Smooth muscle cell of the umbilical artery (primary cell): ENCODE results near the gene KANSL3. TPM values are rescaled to one million over a fixed set of nuclear protein-coding genes. Genes with fewer than 3 reads are reported as not detected.

ENCODE experiments used
- total RNA-seq: library from RNA; depleted of rRNA; stranded (reverse); fragments of >200 nt; gene quantifications from 2 replicates; pipeline ENCODE4 v1.2.3, GENCODE V29; 2014

KANSL3 gene
- total RNA-seq = 36.5 and 37.4 TPM in 2 replicates

DNA sequence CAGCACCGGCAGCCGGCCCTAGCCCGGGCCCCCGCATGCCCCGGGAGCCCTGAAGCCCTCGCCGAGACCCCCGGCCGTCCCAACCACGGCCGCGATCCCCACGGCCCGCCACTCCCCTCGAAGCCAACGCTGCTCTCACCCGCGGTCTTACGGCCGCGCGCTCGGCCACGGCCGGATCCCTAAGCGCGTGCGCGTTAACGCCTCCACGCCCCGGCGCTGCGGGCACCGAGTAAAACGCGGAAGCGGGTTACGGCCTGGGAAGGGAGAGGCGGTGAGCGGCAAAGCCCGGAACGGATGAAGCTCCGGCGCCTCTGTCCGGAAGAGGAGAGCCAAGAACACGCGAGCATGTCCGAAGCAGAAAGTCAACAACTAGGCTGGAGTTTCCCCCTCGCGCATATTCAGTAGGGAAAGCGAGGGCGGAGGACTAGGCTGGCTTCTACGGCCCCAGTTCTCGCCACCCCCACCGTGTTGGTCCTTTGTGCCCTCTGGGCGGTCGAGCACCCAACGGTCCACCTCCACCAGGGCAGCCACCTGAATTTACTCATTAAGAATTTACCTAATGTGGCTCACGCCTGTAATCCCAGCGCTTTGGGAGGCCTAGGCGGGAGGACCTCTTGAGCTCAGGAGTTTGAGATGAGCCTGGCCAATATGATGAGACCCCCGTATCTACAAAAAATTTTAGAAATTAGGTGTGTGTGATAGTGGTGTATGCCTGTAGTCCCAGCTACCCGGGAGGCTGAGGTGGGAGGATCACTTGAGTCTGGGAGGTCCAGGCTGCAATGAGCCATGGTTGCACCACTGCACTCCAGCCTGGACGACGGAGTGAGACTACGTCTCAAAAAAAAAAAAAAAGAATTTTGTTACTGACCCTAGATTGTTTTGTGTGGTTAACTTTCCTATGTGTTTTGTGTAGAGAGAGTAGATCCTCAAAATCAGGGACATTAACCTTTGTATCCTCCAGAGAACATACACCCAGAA, at the start of gene KANSL3:
Gene KANSL3, minus strand, starts transcription at position 169 of the 978 bp plus-strand sequence. CDS start 1,177 bp downstream, outside the sequence.

DNA sequence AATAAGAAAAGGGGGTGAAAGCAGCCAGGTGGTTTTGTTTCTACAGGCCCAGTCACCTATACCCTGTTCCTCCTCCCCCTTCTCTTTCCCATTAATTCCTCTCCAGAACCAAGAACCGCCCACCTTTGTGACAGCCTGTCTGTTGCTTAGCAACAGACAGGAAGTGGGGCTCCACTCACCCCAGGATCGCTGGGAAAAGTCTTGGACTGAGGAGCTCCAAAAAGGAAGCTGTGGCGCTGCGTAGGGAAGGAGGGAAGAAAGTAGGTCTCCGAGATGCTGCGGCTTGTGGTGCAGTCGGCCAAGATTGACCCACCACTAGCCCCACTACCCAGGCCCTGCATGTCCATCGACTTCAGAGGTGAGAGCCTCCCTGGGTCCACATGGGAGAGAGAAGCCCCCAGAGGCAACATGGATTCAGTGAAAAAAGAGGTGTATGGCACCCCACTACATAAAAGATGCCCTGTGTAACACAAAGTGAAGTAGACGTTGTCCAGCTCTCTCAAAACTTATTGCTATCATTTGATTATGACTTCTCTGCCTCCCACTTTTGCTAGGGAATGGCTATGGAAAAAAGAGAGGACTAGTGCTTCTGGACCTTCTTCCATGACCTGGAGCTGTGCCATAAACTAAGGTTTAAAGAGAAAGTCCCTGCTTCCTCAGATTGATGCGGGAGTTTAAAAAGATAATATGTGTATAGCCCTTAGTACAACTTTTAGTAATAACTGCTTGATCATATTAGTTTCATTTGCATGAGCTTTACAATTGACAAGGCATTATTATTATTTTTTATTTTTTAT, 4.7 kb upstream of the KANSL3 start, which contains the start of gene FER1L5:
Gene FER1L5, plus strand, starts transcription at position 201 of the 797 bp plus-strand sequence. Its CDS starts 73 bp downstream, at position 274.

Other genes with a start within 250 kb of the KANSL3 start
- gene NEURL3, start 133.0 kb downstream of the KANSL3 start, total RNA-seq = not detected in 2 replicates
- gene ARID5A, start 101.6 kb downstream of the KANSL3 start, total RNA-seq = 3.0 and 4.4 TPM in 2 replicates
- 0.32 and 0.59 TPM in 2 replicates for gene FER1L5, start 4.5 kb upstream of the KANSL3 start, total RNA-seq
- gene LMAN2L, start 101.8 kb upstream of the KANSL3 start, total RNA-seq = 37.8 and 45.1 TPM in 2 replicates
- 3.3 and 4.7 TPM in 2 replicates for gene CNNM4, start 122.6 kb upstream of the KANSL3 start, total RNA-seq
- 6.5 and 8.4 TPM in 2 replicates for gene CNNM3, start 178.0 kb upstream of the KANSL3 start, total RNA-seq
- 1.2 and 1.7 TPM in 2 replicates for gene ANKRD23, start 205.7 kb upstream of the KANSL3 start, total RNA-seq
- gene ANKRD39, start 219.7 kb upstream of the KANSL3 start, total RNA-seq = 4.2 and 6.8 TPM in 2 replicates
- 31.2 and 34.1 TPM in 2 replicates for gene SEMA4C, start 231.8 kb upstream of the KANSL3 start, total RNA-seq